Measurements from ENCODE around the gene NSFL1C.

The NSFL1C gene

GRCh38 chr20:1484438-1485116, 17.9 kb upstream of the NSFL1C start:
- no peak for FAIRE-seq

GRCh38 chr20:1479831-1480595, 13.4 kb upstream of the NSFL1C start:
- no peak for FAIRE-seq
- DNase-seq (ENCODE audit: low spot score), result no peak

More at GRCh38 chr20:1484438-1485116, 17.9 kb upstream of the NSFL1C start:
- DNase-seq (ENCODE audit: low spot score), result no peak

GRCh38 chr20:1478566-1478965, 11.9 kb upstream of the NSFL1C start:
- DNase-seq (ENCODE audit: low spot score) (peak; percentile 55), FAIRE-seq (peak; percentile 39)

- no peak for FAIRE-seq
- DNase-seq (ENCODE audit: low spot score), result no peak
Observed at GRCh38 chr20:1477896-1478490, 11.3 kb upstream of the NSFL1C start.

GRCh38 chr20:1474817-1475603, 8.4 kb upstream of the NSFL1C start:
- DNase-seq (ENCODE audit: low spot score) (no peak), FAIRE-seq (no peak)

GRCh38 chr20:1474325-1474724, 7.7 kb upstream of the NSFL1C start:
- no peak for DNase-seq (ENCODE audit: low spot score)
- FAIRE-seq, result no peak

- FAIRE-seq (no peak), DNase-seq (ENCODE audit: low spot score) (no peak)
Observed at GRCh38 chr20:1473246-1474220, 6.9 kb upstream of the NSFL1C start.

- FAIRE-seq (no peak), DNase-seq (ENCODE audit: low spot score) (no peak)
Observed at GRCh38 chr20:1472556-1473245, 6.1 kb upstream of the NSFL1C start.

- DNase-seq (ENCODE audit: low spot score), result no peak
- FAIRE-seq, result no peak
Observed at GRCh38 chr20:1471242-1471641, 4.6 kb upstream of the NSFL1C start.

GRCh38 chr20:1469925-1470571, 3.4 kb upstream of the NSFL1C start:
- peak; percentile 99 for DNase-seq (ENCODE audit: low spot score)
- peak; percentile 98 for FAIRE-seq

GRCh38 chr20:1469306-1469905, 2.8 kb upstream of the NSFL1C start:
- no peak for DNase-seq (ENCODE audit: low spot score)

GRCh38 chr20:1468117-1468624, 1.5 kb upstream of the NSFL1C start:
- no peak for FAIRE-seq
- no peak for DNase-seq (ENCODE audit: low spot score)

More at GRCh38 chr20:1469306-1469905, 2.8 kb upstream of the NSFL1C start:
- FAIRE-seq, result no peak

GRCh38 chr20:1467355-1468116, 887 bp upstream of the NSFL1C start:
- DNase-seq (ENCODE audit: low spot score), result no peak
- FAIRE-seq, result no peak

GRCh38 chr20:1467082-1467354, 369 bp upstream of the NSFL1C start:
- FAIRE-seq (no peak), DNase-seq (ENCODE audit: low spot score) (no peak)

- no peak for FAIRE-seq
- no peak for DNase-seq (ENCODE audit: low spot score)
Observed at GRCh38 chr20:1465470-1466210, 1.0 kb downstream of the NSFL1C start.

- DNase-seq (ENCODE audit: low spot score) (no peak), FAIRE-seq (no peak)
Observed at GRCh38 chr20:1463971-1464570, 2.6 kb downstream of the NSFL1C start.

GRCh38 chr20:1462834-1463233, 3.8 kb downstream of the NSFL1C start:
- no peak for DNase-seq (ENCODE audit: low spot score)
- FAIRE-seq, result no peak

All from RCC 7860 (cell line).